CD4-positive, alpha-beta T cell (primary cell): Measurements from ENCODE around the gene SLC30A5. TPM values are rescaled to one million over a fixed set of nuclear protein-coding genes. Genes with fewer than 3 reads are reported as not detected.
"Not testable (repeated sequence)": the region's sequence is repeated elsewhere in the genome, so short reads cannot be mapped to it uniquely, and the experiment has no call there.

ENCODE experiments used
- ATAC-seq: fragments of 200-7000 bp; cut with Tn5 transposase; one replicate; pipeline ENCODE4 v1.10.0; 2022; ENCODE audit warnings: mild to moderate bottlenecking; ENCODE audit not compliant: poor library complexity
- CTCF ChIA-PET: fragments of 350-600 bp; sonication (Branson Sonifier 250); formaldehyde crosslinking; loops from one replicate; lab custom pipeline; 2021; ENCODE audit warnings: antibody characterized with exemption, inconsistent platforms; lab: Charles Lee
- POLR2A ChIA-PET: fragments of 350-600 bp; sonication (Branson Sonifier 250); formaldehyde crosslinking; loops from one replicate; lab custom pipeline; 2021; ENCODE audit warnings: antibody characterized with exemption, inconsistent platforms; lab: Charles Lee
- DNase-seq, 14 experiments: peaks; one replicate each; pipeline ENCODE4 v3.0.0-alpha.2; 2013 to 2020; ENCODE audit warnings: mixed read lengths in 2 of 14
- H3K27ac ChIP-seq, 2 donors: one replicate each; pipeline versions ENCODE4 v1.5.1 to v1.7.0; 2013; ENCODE audit warnings: low read length in 2 of 2, low read depth in 1 of 2, mild to moderate bottlenecking in 1 of 2
- H3K27me3 ChIP-seq, 2 experiments: 1 replicate in 1 of 2; 2 replicates in 1 of 2; pipeline versions ENCODE4 v1.6.1 to v1.7.0; 2013; ENCODE audit warnings: low read length in 2 of 2, control low read depth in 1 of 2, mild to moderate bottlenecking in 1 of 2, moderate library complexity in 1 of 2; ENCODE audit not compliant: insufficient read depth in 2 of 2, control insufficient read depth in 1 of 2
- H3K36me3 ChIP-seq: one replicate; pipeline ENCODE4 v1.6.1; 2013; ENCODE audit warnings: low read length, control low read depth; ENCODE audit not compliant: insufficient read depth
- H3K4me1 ChIP-seq: one replicate; pipeline ENCODE4 v1.6.1; 2013; ENCODE audit warnings: low read length, control low read depth; ENCODE audit not compliant: insufficient read depth
- H3K4me3 ChIP-seq: one replicate; pipeline ENCODE4 v1.5.1; 2013; ENCODE audit warnings: mild to moderate bottlenecking, low read length, moderate library complexity
- H3K9me3 ChIP-seq, 2 experiments: 1 replicate in 1 of 2; 2 replicates in 1 of 2; pipeline versions ENCODE4 v1.6.1 to v1.7.0; 2013; ENCODE audit warnings: low read length in 2 of 2, mild to moderate bottlenecking in 2 of 2, control low read depth in 1 of 2, moderate library complexity in 1 of 2; ENCODE audit not compliant: control insufficient read depth in 1 of 2, insufficient read depth in 1 of 2
- H3K27ac Mint-ChIP-seq: one replicate; pipeline ENCODE4 v1.8.0; 2020; ENCODE audit warnings: mixed read lengths
- H3K27me3 Mint-ChIP-seq: one replicate; pipeline ENCODE4 v1.8.0; 2021; ENCODE audit warnings: mixed read lengths
- H3K36me3 Mint-ChIP-seq: one replicate; pipeline ENCODE4 v1.8.0; 2021; ENCODE audit warnings: low read depth, mixed read lengths
- H3K4me1 Mint-ChIP-seq: one replicate; pipeline ENCODE4 v1.8.0; 2021; ENCODE audit warnings: low read depth, mixed read lengths
- H3K4me3 Mint-ChIP-seq: one replicate; pipeline ENCODE4 v1.8.0; 2020; ENCODE audit warnings: mild to moderate bottlenecking, mixed read lengths
- H3K9me3 Mint-ChIP-seq: one replicate; pipeline ENCODE4 v1.8.0; 2020; ENCODE audit warnings: mixed read lengths
- intact Hi-C, 2 experiments: fragments of 100-400 bp; cut with DNase I in 1 of 2; cut with micrococcal nuclease in 1 of 2; formaldehyde crosslinking; loops; one replicate each; pipeline versions ENCODE4 v1.15.1 to v1.9.0; 2023 to 2025; cut with DNase I, micrococcal nuclease
- total RNA-seq, 174 experiments: library from RNA in 2 of 174; stranded (reverse) in 2 of 174; gene quantifications; one replicate each; pipeline ENCODE4 v1.2.3 and lab custom pipeline; 2021 to 2026
- TF ChIP-seq, protein P1 (sequence below): fragments of 200-600 bp; IDR thresholded peaks from one replicate; pipeline ENCODE4 v1.8.0; 2022; ENCODE audit warnings: antibody characterized with exemption, mild to moderate bottlenecking

The SLC30A5 gene
- total RNA-seq, 2 experiments from 2014 or later = 16.9 to 17.2 TPM

GRCh38 chr5:69105996-69106906, 12.4 kb downstream of the SLC30A5 start:
- H3K36me3 ChIP-seq = peaks cover 66% of the 10 kb centered on the region
- no peaks in the 10 kb centered on the region for H3K27me3 Mint-ChIP-seq

DNA sequence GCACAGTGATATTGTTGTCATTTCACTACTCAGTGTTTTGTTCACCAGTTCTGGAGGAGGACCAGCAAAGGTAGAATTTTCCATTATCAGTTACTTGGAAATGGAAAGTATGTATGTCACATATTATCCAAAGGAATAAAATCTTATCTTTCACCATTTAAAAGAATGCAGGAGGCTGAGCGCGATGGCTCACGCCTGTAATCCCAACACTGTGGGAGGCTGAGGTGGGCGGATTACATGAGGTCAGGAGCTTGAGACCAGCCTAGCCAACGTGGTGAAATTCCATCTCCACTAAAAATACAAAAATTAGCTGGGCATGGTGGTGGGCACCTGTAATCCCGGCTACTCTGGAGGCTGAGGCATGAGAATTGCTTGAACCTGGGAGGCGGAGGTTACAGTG, 14.6 kb downstream of the SLC30A5 start:
- H3K27ac ChIP-seq, H3K9me3 ChIP-seq, CTCF ChIA-PET, H3K27ac Mint-ChIP-seq, H3K4me1 ChIP-seq, H3K27me3 Mint-ChIP-seq, intact Hi-C loops, H3K4me3 ChIP-seq, ATAC-seq, H3K27me3 ChIP-seq, DNase-seq, H3K4me3 Mint-ChIP-seq, H3K4me1 Mint-ChIP-seq, H3K9me3 Mint-ChIP-seq: not testable (repeated sequence)
- POLR2A ChIA-PET = interaction anchor here (0.6 kb wide), 1 partner anchor 15 kb away, joined by 3 read pairs; the partner anchor contains the start of gene SLC30A5
- H3K36me3 Mint-ChIP-seq = peaks cover 76% of the 10 kb centered on the region
- peaks cover 66% of the 10 kb centered on the region for H3K36me3 ChIP-seq

More at GRCh38 chr5:69105996-69106906, 12.4 kb downstream of the SLC30A5 start:
- H3K9me3 ChIP-seq = no peaks in the 10 kb centered on the region
- peaks cover 71% of the 10 kb centered on the region for H3K36me3 Mint-ChIP-seq
- DNase-seq (no peak), ATAC-seq (no peak)
- intact Hi-C loops = no loop called here
- no peaks in the 10 kb centered on the region for H3K9me3 Mint-ChIP-seq
- H3K27me3 ChIP-seq = no peaks in the 10 kb centered on the region
- H3K27ac Mint-ChIP-seq = no peak overlapping the region
- no peak overlapping the region for H3K4me3 Mint-ChIP-seq
- CTCF ChIA-PET = interaction anchor here (1.4 kb wide), 1 partner anchor 13 kb away, joined by 9 read pairs; the partner anchor contains the start of gene SLC30A5
- no peaks in the 10 kb centered on the region for H3K4me1 Mint-ChIP-seq
- POLR2A ChIA-PET = interaction anchor here (0.9 kb wide), 1 partner anchor 13 kb away, joined by 3 read pairs; the partner anchor contains the start of gene SLC30A5
- no peak overlapping the region for H3K4me3 ChIP-seq
- no peak overlapping the region for H3K27ac ChIP-seq
- H3K4me1 ChIP-seq = no peaks in the 10 kb centered on the region
- TF ChIP-seq, protein P1, sequence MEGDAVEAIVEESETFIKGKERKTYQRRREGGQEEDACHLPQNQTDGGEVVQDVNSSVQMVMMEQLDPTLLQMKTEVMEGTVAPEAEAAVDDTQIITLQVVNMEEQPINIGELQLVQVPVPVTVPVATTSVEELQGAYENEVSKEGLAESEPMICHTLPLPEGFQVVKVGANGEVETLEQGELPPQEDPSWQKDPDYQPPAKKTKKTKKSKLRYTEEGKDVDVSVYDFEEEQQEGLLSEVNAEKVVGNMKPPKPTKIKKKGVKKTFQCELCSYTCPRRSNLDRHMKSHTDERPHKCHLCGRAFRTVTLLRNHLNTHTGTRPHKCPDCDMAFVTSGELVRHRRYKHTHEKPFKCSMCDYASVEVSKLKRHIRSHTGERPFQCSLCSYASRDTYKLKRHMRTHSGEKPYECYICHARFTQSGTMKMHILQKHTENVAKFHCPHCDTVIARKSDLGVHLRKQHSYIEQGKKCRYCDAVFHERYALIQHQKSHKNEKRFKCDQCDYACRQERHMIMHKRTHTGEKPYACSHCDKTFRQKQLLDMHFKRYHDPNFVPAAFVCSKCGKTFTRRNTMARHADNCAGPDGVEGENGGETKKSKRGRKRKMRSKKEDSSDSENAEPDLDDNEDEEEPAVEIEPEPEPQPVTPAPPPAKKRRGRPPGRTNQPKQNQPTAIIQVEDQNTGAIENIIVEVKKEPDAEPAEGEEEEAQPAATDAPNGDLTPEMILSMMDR = no peak

- no peaks in the 10 kb centered on the region for H3K4me1 ChIP-seq
- intact Hi-C loops = no loop called here
- no peaks in the 10 kb centered on the region for H3K9me3 ChIP-seq
- no peaks in the 10 kb centered on the region for H3K27me3 ChIP-seq
- no peak overlapping the region for H3K27ac ChIP-seq
- H3K4me3 ChIP-seq = no peak overlapping the region
- H3K36me3 Mint-ChIP-seq = peaks cover 73% of the 10 kb centered on the region
- DNase-seq = no peak
- H3K4me1 Mint-ChIP-seq = no peaks in the 10 kb centered on the region
- H3K9me3 Mint-ChIP-seq = no peaks in the 10 kb centered on the region
- ChIA-PET CTCF (no interaction called here), POLR2A (interaction anchor here (1.6 kb wide), 1 partner anchor 10 kb away, joined by 3 read pairs; no protein-coding TSS in a partner anchor)
- ATAC-seq = no peak
- TF ChIP-seq, protein P1 = no peak
- no peak overlapping the region for H3K4me3 Mint-ChIP-seq
- H3K27me3 Mint-ChIP-seq = no peaks in the 10 kb centered on the region
- peaks cover 59% of the 10 kb centered on the region for H3K36me3 ChIP-seq
- H3K27ac Mint-ChIP-seq = no peak overlapping the region
Observed at GRCh38 chr5:69113851-69114250, 20.0 kb downstream of the SLC30A5 start.
